Smooth muscle cell of the pulmonary artery (primary cell): ENCODE measurements around the gene IMMT. TPM values are rescaled to one million over a fixed set of nuclear protein-coding genes. Genes with fewer than 3 reads are reported as not detected.

Source experiments
- total RNA-seq: library from RNA; depleted of rRNA; stranded (reverse); fragments of >200 nt; gene quantifications from 2 replicates; pipeline ENCODE4 v1.2.3, GENCODE V29; 2014

The IMMT gene
- 47.3 and 51.1 TPM in 2 replicates for total RNA-seq

GRCh38 chr2:86195055-86195807 is at the start of gene IMMT:
Gene IMMT (minus strand): TSS chr2:86195462. CDS start chr2:86195382, 80 bp downstream.

GRCh38 chr2:86105969-86106945 is 89.0 kb downstream of the IMMT start, which contains the start of gene PTCD3:
Gene PTCD3 (plus strand): TSS chr2:86106235. CDS start chr2:86106248, 13 bp downstream.

GRCh38 chr2:86105252-86105968 is 89.9 kb downstream of the IMMT start, which contains the start of gene POLR1A:
Gene POLR1A (minus strand): TSS chr2:86105886. CDS start chr2:86105776, 110 bp downstream.

Other genes starting within 250 kb of the IMMT start
- 17.0 and 26.2 TPM in 2 replicates for gene POLR1A, start 89.6 kb downstream of the IMMT start, total RNA-seq
- 67.5 and 71.9 TPM in 2 replicates for gene PTCD3, start 89.2 kb downstream of the IMMT start, total RNA-seq
- gene MRPL35, start 4.0 kb upstream of the IMMT start, total RNA-seq = 16.3 and 21.2 TPM in 2 replicates
- gene REEP1, start 142.2 kb upstream of the IMMT start, total RNA-seq = 0.07 and 0.33 TPM in 2 replicates
- 36.9 and 41.2 TPM in 2 replicates for gene KDM3A, start 245.9 kb upstream of the IMMT start, total RNA-seq